Measurements from ENCODE around the gene ADCY10. TPM values are rescaled to one million over a fixed set of nuclear protein-coding genes. Genes with fewer than 3 reads are reported as not detected.

Gene ADCY10
- total and polyA plus RNA-seq, 9 of the 15 experiments (the other 6 are each of a cell fraction or from before 2014, with no cell fraction given), result 0.08 to 0.86 (median 0.22) TPM

GRCh38 chr1:167934426-167935215 lies 20.7 kb upstream of the ADCY10 start:
- Histone ChIP-seq H3K4me3 (peak overlapping the region; percentile 81), H3K27me3 (ENCODE audit: control insufficient read depth in 2 of 2, insufficient read depth in 2 of 2, low read length in 2 of 2) (no peaks in the 10 kb centered on the region), H3K4me1 (replicated peaks in 1 of 2; ENCODE audit: control insufficient read depth in 2 of 2, insufficient read depth in 2 of 2, low read length in 2 of 2) (peaks cover 8 to 15% of the 10 kb centered on the region in 2 experiments; a peak in 4 of 5 replicates), H2AFZ (ENCODE audit: low read depth, low read length) (peak overlapping the region; percentile 84), H3K9me3 (replicated peaks; ENCODE audit: control insufficient read depth, insufficient read depth, low read depth, low read length) (no peaks in the 10 kb centered on the region), H3K9me1 (ENCODE audit: control insufficient read depth, insufficient read depth, low read length) (no peaks in the 10 kb centered on the region), H3K79me2 (ENCODE audit: control insufficient read depth, insufficient read depth, low read length) (peaks cover 97% of the 10 kb centered on the region), H3K36me3 (ENCODE audit: control insufficient read depth, insufficient read depth, low read length) (no peaks in the 10 kb centered on the region), H3K4me2 (ENCODE audit: insufficient read depth, low read length) (peak overlapping the region; percentile 98), H3K9ac (ENCODE audit: insufficient read depth in 1 of 2, low read depth in 2 of 2, low read length in 2 of 2) (peak overlapping the region; percentile 95 to 97; a peak in 3 of 4 replicates), H3K27ac (ENCODE audit: extremely low read depth, low read depth, low read length) (peak overlapping the region; percentile 98), H4K20me1 (replicated peaks; ENCODE audit: control insufficient read depth, insufficient read depth, low read length) (0 out of 2 replicates have a peak, but pooled peaks cover 9% of the 10 kb centered on the region)
- no TSS peak for BruUV-seq (replicated peaks)
- ChIA-PET CTCF (ENCODE audit: low intra/inter-chr PET ratio) (no interaction called here), POLR2A (interaction anchor here (0.7 to 3.1 kb wide), 11 partner anchors 7 to 292 kb away, joined by 3 to 24 read pairs (median 3); no protein-coding TSS in a partner anchor)
- DNase-seq (ENCODE audit: extremely low read depth in 1 of 4, low spot score in 3 of 4) (no peak), FAIRE-seq (no peak), ATAC-seq (no peak; the same call in 2 of the 3 replicates)
- in situ Hi-C loops (cut with MboI) (no loop called here), intact Hi-C loops (cut with micrococcal nuclease) (loop anchor here (5.0 to 10.0 kb wide), 6 partner anchors 112 to 382 kb away; partner anchors contain the start of genes CREG1 and RCSD1)
- 0% methylated on average over 4 of the region's 4 CpGs for WGBS (ENCODE audit: insufficient coverage, low coverage, missing lambda C conversion rate)
- TF ChIP-seq ZNF586 (CRISPR knock-in tag; conservative IDR thresholded peaks at IDR 0.05), result no peak
- TF ChIP-seq HMBOX1 (IDR thresholded peaks at IDR 0.05), result peak; percentile 64
- TF ChIP-seq BCL6 (CRISPR knock-in tag; IDR thresholded peaks at IDR 0.05), result no peak
- TF ChIP-seq DDX20 (tag; IDR thresholded peaks at IDR 0.05; ENCODE audit: low read depth), result no peak
- peak; percentile 34 to 52; a peak in 2 of 4 replicates for TF ChIP-seq MNT (conservative IDR thresholded peaks at IDR 0.05)
- TF ChIP-seq HINFP (tag; conservative IDR thresholded peaks at IDR 0.05; ENCODE audit: low read depth), result 0 out of 2 replicates have a peak, but pooled peaks have one; percentile 4
- no peak for TF ChIP-seq PHTF2 (CRISPR knock-in tag; IDR thresholded peaks at IDR 0.05)
- no peak for TF ChIP-seq ETS2 (tag; IDR thresholded peaks at IDR 0.05; ENCODE audit: borderline replicate concordance, poor library complexity, severe bottlenecking)
- peak; percentile 37 for TF ChIP-seq MEIS2 (IDR thresholded peaks at IDR 0.05; ENCODE audit: partially characterized antibody)
- no peak for TF ChIP-seq HNRNPH1 (optimal IDR thresholded peaks at IDR 0.05; ENCODE audit: low read depth, low read length)
- TF ChIP-seq KAT7 (CRISPR knock-in tag; IDR thresholded peaks at IDR 0.05; ENCODE audit: borderline replicate concordance), result no peak
- peak; percentile 35; the same call in 1 of the 2 replicates for TF ChIP-seq HLTF (IDR thresholded peaks at IDR 0.05)
- TF ChIP-seq STAG1 (CRISPR knock-in tag; IDR thresholded peaks at IDR 0.05; ENCODE audit: borderline replicate concordance), result no peak
- no peak for TF ChIP-seq TSC22D4 (tag; IDR thresholded peaks at IDR 0.05)
- no peak for TF ChIP-seq FOXM1 (IDR thresholded peaks at IDR 0.05; ENCODE audit: low read depth)
- TF ChIP-seq FOXM1 (CRISPR knock-in tag; IDR thresholded peaks at IDR 0.05; ENCODE audit: low read depth), result no peak
- peak; percentile 40; the same call in 1 of the 2 replicates for TF ChIP-seq FOXJ2 (tag; IDR thresholded peaks at IDR 0.05)
